HepG2 (cell line): ENCODE results near the gene KREMEN1. TPM values are rescaled to one million over a fixed set of nuclear protein-coding genes. Genes with fewer than 3 reads are reported as not detected.

Experiments
- CHCHD3 ChIP-seq: sonication (generic); formaldehyde crosslinking; IDR thresholded peaks from 2 replicates; pipeline ENCODE4 v1.8.0; 2022; ENCODE audit warnings: mild to moderate bottlenecking, missing genetic modification reagents, moderate library complexity
- LCORL ChIP-seq, 2 experiments: fragments of 450-650 bp in 1 of 2; sonication (generic) in 1 of 2; formaldehyde crosslinking in 1 of 2; IDR thresholded peaks; 2 replicates each; pipeline versions ENCODE4 v1.5.0 to v1.6.1; 2017 to 2020; ENCODE audit warnings: antibody characterized with exemption in 1 of 2, missing genetic modification reagents in 1 of 2
- PAXIP1 ChIP-seq: sonication (generic); formaldehyde crosslinking; conservative IDR thresholded peaks from 2 replicates; pipeline ENCODE4 v1.4.0; 2020; ENCODE audit warnings: mild to moderate bottlenecking, missing genetic modification reagents, moderate library complexity
- PRDM10 ChIP-seq: sonication (generic); formaldehyde crosslinking; IDR thresholded peaks from 2 replicates; pipeline ENCODE4 v1.4.0; 2020; ENCODE audit warnings: low read depth, missing genetic modification reagents
- polyA plus RNA-seq, 8 experiments: library from polyadenylated mRNA; depleted of rRNA in 3 of 8; stranded (reverse) in 7 of 8; unstranded in 1 of 8; fragments of >200 nt; fragmentation: Illumina TruSeq in 4 of 8; extraction: Trizol in 4 of 8; gene quantifications; 2 replicates each; pipeline versions ENCODE4 v1.2.1 to v1.2.3, GENCODE V29; 2011 to 2016; ENCODE audit warnings: low read depth in 4 of 8, missing spikeins in 1 of 8, mixed read lengths in 1 of 8; ENCODE audit not compliant: insufficient read depth in 1 of 8
- total RNA-seq, 5 experiments: library from RNA; depleted of rRNA; stranded (reverse); fragments of >200 nt; fragmentation: Illumina TruSeq; extraction: Trizol; gene quantifications; 2 replicates each; pipeline ENCODE4 v1.2.3, GENCODE V29; 2016; ENCODE audit warnings: low read depth in 1 of 5
- TF ChIP-seq, protein P1 (sequence below): sonication (generic); formaldehyde crosslinking; IDR thresholded peaks from 2 replicates; pipeline ENCODE4 v1.5.1; 2020; ENCODE audit warnings: mild to moderate bottlenecking, missing genetic modification reagents, moderate library complexity
- TF ChIP-seq, protein P2 (sequence below): sonication (generic); formaldehyde crosslinking; IDR thresholded peaks from 2 replicates; pipeline ENCODE4 v1.4.0; 2020; ENCODE audit warnings: missing genetic modification reagents, low read depth, mild to moderate bottlenecking, borderline replicate concordance
- TF ChIP-seq, protein P3 (sequence below): sonication (generic); formaldehyde crosslinking; IDR thresholded peaks from 2 replicates; pipeline ENCODE4; 2020; ENCODE audit warnings: missing genetic modification reagents, mild to moderate bottlenecking, borderline replicate concordance

The KREMEN1 gene
- total and polyA plus RNA-seq, 2 of the 13 experiments (the other 11 are each of a cell fraction or from before 2014, with no cell fraction given): 9.8 to 13.8 TPM

GRCh38 chr22:29202212-29203192, 129.7 kb downstream of the KREMEN1 start (continued):
- TF ChIP-seq, protein P1, sequence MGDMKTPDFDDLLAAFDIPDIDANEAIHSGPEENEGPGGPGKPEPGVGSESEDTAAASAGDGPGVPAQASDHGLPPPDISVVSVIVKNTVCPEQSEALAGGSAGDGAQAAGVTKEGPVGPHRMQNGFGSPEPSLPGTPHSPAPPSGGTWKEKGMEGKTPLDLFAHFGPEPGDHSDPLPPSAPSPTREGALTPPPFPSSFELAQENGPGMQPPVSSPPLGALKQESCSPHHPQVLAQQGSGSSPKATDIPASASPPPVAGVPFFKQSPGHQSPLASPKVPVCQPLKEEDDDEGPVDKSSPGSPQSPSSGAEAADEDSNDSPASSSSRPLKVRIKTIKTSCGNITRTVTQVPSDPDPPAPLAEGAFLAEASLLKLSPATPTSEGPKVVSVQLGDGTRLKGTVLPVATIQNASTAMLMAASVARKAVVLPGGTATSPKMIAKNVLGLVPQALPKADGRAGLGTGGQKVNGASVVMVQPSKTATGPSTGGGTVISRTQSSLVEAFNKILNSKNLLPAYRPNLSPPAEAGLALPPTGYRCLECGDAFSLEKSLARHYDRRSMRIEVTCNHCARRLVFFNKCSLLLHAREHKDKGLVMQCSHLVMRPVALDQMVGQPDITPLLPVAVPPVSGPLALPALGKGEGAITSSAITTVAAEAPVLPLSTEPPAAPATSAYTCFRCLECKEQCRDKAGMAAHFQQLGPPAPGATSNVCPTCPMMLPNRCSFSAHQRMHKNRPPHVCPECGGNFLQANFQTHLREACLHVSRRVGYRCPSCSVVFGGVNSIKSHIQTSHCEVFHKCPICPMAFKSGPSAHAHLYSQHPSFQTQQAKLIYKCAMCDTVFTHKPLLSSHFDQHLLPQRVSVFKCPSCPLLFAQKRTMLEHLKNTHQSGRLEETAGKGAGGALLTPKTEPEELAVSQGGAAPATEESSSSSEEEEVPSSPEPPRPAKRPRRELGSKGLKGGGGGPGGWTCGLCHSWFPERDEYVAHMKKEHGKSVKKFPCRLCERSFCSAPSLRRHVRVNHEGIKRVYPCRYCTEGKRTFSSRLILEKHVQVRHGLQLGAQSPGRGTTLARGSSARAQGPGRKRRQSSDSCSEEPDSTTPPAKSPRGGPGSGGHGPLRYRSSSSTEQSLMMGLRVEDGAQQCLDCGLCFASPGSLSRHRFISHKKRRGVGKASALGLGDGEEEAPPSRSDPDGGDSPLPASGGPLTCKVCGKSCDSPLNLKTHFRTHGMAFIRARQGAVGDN (CRISPR knock-in tag): peak; percentile 48
- TF ChIP-seq LCORL (IDR thresholded peaks at IDR 0.05): no peak
- peak; percentile 53; the same call in 1 of the 2 replicates for TF ChIP-seq LCORL (CRISPR knock-in tag; IDR thresholded peaks at IDR 0.05)
- peak; percentile 35; the same call in 1 of the 2 replicates for TF ChIP-seq PAXIP1 (CRISPR knock-in tag)
- no peak for TF ChIP-seq CHCHD3
- peak; percentile 48; the same call in 1 of the 2 replicates for TF ChIP-seq PRDM10 (CRISPR knock-in tag)
- TF ChIP-seq, protein P2, sequence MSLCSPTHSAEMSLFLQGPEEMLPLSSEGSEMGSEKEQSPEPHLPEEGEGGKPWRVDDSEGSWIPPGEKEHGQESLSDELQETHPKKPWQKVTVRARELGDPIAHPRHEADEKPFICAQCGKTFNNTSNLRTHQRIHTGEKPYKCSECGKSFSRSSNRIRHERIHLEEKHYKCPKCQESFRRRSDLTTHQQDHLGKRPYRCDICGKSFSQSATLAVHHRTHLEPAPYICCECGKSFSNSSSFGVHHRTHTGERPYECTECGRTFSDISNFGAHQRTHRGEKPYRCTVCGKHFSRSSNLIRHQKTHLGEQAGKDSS: no peak
- TF ChIP-seq, protein P3, sequence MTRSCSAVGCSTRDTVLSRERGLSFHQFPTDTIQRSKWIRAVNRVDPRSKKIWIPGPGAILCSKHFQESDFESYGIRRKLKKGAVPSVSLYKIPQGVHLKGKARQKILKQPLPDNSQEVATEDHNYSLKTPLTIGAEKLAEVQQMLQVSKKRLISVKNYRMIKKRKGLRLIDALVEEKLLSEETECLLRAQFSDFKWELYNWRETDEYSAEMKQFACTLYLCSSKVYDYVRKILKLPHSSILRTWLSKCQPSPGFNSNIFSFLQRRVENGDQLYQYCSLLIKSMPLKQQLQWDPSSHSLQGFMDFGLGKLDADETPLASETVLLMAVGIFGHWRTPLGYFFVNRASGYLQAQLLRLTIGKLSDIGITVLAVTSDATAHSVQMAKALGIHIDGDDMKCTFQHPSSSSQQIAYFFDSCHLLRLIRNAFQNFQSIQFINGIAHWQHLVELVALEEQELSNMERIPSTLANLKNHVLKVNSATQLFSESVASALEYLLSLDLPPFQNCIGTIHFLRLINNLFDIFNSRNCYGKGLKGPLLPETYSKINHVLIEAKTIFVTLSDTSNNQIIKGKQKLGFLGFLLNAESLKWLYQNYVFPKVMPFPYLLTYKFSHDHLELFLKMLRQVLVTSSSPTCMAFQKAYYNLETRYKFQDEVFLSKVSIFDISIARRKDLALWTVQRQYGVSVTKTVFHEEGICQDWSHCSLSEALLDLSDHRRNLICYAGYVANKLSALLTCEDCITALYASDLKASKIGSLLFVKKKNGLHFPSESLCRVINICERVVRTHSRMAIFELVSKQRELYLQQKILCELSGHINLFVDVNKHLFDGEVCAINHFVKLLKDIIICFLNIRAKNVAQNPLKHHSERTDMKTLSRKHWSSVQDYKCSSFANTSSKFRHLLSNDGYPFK (CRISPR knock-in tag): no peak
